Loucy (cell line): ENCODE measurements around the gene CDK2.

ENCODE experiments used
- EZH2phosphoT487 ChIP-seq: fragments of 200-600 bp; IDR thresholded peaks from 2 replicates; pipeline ENCODE4 v1.6.1; 2018; ENCODE audit warnings: antibody characterized with exemption, mild to moderate bottlenecking, moderate library complexity, borderline replicate concordance
- TF ChIP-seq, protein P1 (sequence below): fragments of 200-600 bp; sonication (generic); conservative IDR thresholded peaks from 2 replicates; pipeline ENCODE4 v1.5.1; 2014; ENCODE audit warnings: mild to moderate bottlenecking, antibody characterized with exemption, low read length

DNA sequence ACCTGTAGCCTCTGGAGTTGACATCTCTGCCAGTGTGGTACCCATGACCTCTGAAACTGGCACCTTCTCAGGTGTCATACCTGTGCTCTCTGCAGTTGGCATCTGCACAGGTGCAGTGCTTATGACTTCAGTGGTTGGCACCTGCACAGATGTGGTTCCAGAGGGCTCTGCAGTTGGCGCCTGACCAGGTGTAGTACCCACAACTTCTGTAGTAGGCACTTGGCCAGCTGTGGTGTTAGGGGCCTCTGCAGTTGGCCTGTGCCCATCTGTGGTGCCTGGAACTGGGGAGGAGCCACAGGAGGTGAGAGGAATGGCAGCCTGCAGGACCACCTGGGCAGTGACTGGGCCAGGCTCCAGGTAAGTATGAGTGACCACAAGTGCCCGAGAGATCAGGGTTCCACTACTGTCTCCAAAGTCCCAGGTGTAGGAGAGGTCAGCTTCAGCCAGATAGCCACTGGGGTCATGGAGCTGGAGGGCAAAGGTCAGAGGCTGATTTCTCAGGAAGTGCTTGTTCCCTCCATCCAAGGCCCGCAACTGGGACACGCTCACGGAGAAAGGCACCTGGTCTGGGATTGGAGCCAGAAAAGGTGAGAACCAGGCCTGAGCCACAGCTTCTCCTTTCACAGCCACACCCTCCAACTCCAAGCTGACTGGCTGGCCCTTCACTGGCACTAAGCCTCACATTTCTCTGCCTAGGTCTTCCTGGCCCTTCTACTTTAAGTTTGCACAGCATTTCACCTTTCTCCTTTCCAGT, 9.3 kb upstream of the CDK2 start:
- TF ChIP-seq, protein P1, sequence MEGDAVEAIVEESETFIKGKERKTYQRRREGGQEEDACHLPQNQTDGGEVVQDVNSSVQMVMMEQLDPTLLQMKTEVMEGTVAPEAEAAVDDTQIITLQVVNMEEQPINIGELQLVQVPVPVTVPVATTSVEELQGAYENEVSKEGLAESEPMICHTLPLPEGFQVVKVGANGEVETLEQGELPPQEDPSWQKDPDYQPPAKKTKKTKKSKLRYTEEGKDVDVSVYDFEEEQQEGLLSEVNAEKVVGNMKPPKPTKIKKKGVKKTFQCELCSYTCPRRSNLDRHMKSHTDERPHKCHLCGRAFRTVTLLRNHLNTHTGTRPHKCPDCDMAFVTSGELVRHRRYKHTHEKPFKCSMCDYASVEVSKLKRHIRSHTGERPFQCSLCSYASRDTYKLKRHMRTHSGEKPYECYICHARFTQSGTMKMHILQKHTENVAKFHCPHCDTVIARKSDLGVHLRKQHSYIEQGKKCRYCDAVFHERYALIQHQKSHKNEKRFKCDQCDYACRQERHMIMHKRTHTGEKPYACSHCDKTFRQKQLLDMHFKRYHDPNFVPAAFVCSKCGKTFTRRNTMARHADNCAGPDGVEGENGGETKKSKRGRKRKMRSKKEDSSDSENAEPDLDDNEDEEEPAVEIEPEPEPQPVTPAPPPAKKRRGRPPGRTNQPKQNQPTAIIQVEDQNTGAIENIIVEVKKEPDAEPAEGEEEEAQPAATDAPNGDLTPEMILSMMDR: no peak
- TF ChIP-seq EZH2phosphoT487: no peak
